RWPE2 (cell line): Measurements from ENCODE around the gene ARL6.

Source experiments
- ATAC-seq: fragments of 200-7000 bp; cut with Tn5 transposase; 3 replicates; pipeline ENCODE4 v1.9.1; 2021; ENCODE audit warnings: low read depth
- DNase-seq: peaks from one replicate; pipeline ENCODE4 v3.0.0-alpha.2; 2020; ENCODE audit warnings: low spot score
- H3K27ac ChIP-seq: fragments of 450-650 bp; 2 replicates; pipeline ENCODE4 v1.5.1; 2017; ENCODE audit warnings: mild to moderate bottlenecking; ENCODE audit not compliant: poor library complexity, severe bottlenecking
- H3K27me3 ChIP-seq: fragments of 250-450 bp; sonication (Bioruptor Pico); 2 replicates; pipeline ENCODE4 v1.5.1; 2021; ENCODE audit warnings: mild to moderate bottlenecking, moderate library complexity; ENCODE audit not compliant: insufficient read depth, poor library complexity, severe bottlenecking
- H3K36me3 ChIP-seq: fragments of 250-450 bp; sonication (Bioruptor Pico); 2 replicates; pipeline ENCODE4 v1.5.1; 2020; ENCODE audit warnings: low read depth, mild to moderate bottlenecking, moderate library complexity
- H3K4me1 ChIP-seq: fragments of 250-450 bp; sonication (Bioruptor Pico); 2 replicates; pipeline ENCODE4 v1.5.1; 2021; ENCODE audit warnings: mild to moderate bottlenecking, moderate library complexity; ENCODE audit not compliant: insufficient read depth, poor library complexity, severe bottlenecking
- H3K4me3 ChIP-seq: fragments of 250-450 bp; sonication (Bioruptor Pico); 2 replicates; pipeline ENCODE4 v1.5.1; 2021; ENCODE audit warnings: mild to moderate bottlenecking, moderate library complexity; ENCODE audit not compliant: severe bottlenecking
- H3K9me3 ChIP-seq: fragments of 250-450 bp; sonication (Bioruptor Pico); 2 replicates; pipeline ENCODE4 v1.5.1; 2021; ENCODE audit warnings: mild to moderate bottlenecking, moderate library complexity; ENCODE audit not compliant: severe bottlenecking
- TF ChIP-seq, protein P1 (sequence below): fragments of 450-650 bp; IDR thresholded peaks from one replicate; pipeline ENCODE4 v1.5.1; 2017; ENCODE audit warnings: mild to moderate bottlenecking, moderate library complexity; ENCODE audit not compliant: poor library complexity, severe bottlenecking

The ARL6 gene, protein sequence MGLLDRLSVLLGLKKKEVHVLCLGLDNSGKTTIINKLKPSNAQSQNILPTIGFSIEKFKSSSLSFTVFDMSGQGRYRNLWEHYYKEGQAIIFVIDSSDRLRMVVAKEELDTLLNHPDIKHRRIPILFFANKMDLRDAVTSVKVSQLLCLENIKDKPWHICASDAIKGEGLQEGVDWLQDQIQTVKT

GRCh38 chr3:97764407-97765238 is at the start of gene ARL6:
Gene ARL6 (plus strand): TSS chr3:97764758. CDS start chr3:97768108, 3,350 bp downstream.
- ATAC-seq (peak; percentile 91), DNase-seq (peak; percentile 79)
- no peaks in the 10 kb centered on the region for H3K27me3 ChIP-seq

GRCh38 chr3:97719156-97719821 is 45.3 kb upstream of the ARL6 start:
- H3K27me3 ChIP-seq: no peaks in the 10 kb centered on the region
- no peak overlapping the region for H3K4me3 ChIP-seq
- DNase-seq (no peak), ATAC-seq (peak; percentile 85)
- H3K36me3 ChIP-seq: no peaks in the 10 kb centered on the region
- H3K4me1 ChIP-seq: no peaks in the 10 kb centered on the region
- no peak overlapping the region for H3K27ac ChIP-seq
- no peaks in the 10 kb centered on the region for H3K9me3 ChIP-seq
- TF ChIP-seq, protein P1, sequence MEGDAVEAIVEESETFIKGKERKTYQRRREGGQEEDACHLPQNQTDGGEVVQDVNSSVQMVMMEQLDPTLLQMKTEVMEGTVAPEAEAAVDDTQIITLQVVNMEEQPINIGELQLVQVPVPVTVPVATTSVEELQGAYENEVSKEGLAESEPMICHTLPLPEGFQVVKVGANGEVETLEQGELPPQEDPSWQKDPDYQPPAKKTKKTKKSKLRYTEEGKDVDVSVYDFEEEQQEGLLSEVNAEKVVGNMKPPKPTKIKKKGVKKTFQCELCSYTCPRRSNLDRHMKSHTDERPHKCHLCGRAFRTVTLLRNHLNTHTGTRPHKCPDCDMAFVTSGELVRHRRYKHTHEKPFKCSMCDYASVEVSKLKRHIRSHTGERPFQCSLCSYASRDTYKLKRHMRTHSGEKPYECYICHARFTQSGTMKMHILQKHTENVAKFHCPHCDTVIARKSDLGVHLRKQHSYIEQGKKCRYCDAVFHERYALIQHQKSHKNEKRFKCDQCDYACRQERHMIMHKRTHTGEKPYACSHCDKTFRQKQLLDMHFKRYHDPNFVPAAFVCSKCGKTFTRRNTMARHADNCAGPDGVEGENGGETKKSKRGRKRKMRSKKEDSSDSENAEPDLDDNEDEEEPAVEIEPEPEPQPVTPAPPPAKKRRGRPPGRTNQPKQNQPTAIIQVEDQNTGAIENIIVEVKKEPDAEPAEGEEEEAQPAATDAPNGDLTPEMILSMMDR: peak; percentile 91

More at GRCh38 chr3:97764407-97765238, at the start of gene ARL6:
- TF ChIP-seq, protein P1: peak; percentile 28
- Histone ChIP-seq H3K36me3 (no peaks in the 10 kb centered on the region), H3K4me1 (no peaks in the 10 kb centered on the region), H3K4me3 (peak within 1 kb of the TSS; percentile 68), H3K9me3 (no peaks in the 10 kb centered on the region), H3K27ac (peak within 1 kb of the TSS; percentile 26)

GRCh38 chr3:97720417-97720816 is 44.1 kb upstream of the ARL6 start:
- Histone ChIP-seq H3K36me3 (no peaks in the 10 kb centered on the region), H3K27ac (no peak overlapping the region), H3K4me3 (no peak overlapping the region), H3K9me3 (no peaks in the 10 kb centered on the region), H3K4me1 (no peaks in the 10 kb centered on the region), H3K27me3 (no peaks in the 10 kb centered on the region)
- DNase-seq (no peak), ATAC-seq (no peak)
- TF ChIP-seq, protein P1: no peak

- Histone ChIP-seq H3K4me1 (no peaks in the 10 kb centered on the region), H3K9me3 (no peaks in the 10 kb centered on the region), H3K36me3 (no peaks in the 10 kb centered on the region), H3K27ac (no peak overlapping the region), H3K27me3 (no peaks in the 10 kb centered on the region), H3K4me3 (no peak overlapping the region)
- no peak for ATAC-seq
- no peak for DNase-seq
- TF ChIP-seq, protein P1: no peak
These were observed 43.1 kb upstream of the ARL6 start for GRCh38 chr3:97721446-97721845.
